Eye (tissue), 1 donor: ENCODE data around the gene ATP1A1.

Source experiments
- DNase-seq: peaks from one replicate; pipeline ENCODE4 v3.0.0-alpha.2; 2015

The ATP1A1 gene

DNA sequence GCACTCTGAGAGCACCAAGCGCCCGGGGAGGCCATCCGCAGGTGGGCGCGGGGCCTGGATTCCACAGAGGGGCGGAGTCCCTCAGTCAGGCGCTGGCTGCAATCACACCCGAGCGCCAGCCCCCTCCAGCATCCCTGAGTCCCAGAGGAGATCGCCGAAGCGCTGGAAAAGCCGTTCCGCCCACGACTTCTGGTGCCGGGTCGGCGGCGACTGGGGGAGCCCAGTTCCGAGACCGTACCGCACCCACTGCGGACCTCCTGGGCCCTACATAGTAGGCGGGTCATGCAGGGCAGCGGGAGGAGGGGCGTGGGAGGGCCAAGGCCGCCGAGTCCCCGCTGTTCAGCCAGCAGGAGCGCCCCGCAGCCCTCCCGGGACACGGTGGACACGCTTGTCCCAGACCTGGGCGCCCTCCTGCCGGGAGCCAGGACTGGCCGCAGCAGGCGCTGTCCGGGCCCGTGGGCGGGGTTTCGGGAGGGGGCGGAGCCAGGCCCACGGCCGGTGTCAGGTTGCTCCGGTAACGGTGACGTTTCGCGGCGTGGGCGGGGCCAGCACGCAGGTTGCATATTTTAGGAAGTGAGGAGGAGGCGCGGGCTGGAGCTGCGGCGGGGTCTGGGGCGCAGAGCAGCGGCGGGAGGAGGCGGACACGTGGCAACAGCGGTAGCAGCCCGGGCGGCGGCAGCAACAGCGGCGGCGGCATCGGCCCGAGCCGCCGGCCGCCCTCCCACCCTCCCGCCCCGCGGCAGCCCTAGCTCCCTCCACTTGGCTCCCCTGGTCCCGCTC, at the start of gene ATP1A1:
ATP1A1 (plus strand) TSS at position 594 of the 780 bp plus-strand sequence. CDS start 268 bp downstream, outside the sequence.
- peak; percentile 98 for DNase-seq

- no peak for DNase-seq
These were observed 49.6 kb upstream of the ATP1A1 start for GRCh38 chr1:116323491-116323890.

GRCh38 chr1:116324411-116324810, 48.6 kb upstream of the ATP1A1 start:
- no peak for DNase-seq

DNA sequence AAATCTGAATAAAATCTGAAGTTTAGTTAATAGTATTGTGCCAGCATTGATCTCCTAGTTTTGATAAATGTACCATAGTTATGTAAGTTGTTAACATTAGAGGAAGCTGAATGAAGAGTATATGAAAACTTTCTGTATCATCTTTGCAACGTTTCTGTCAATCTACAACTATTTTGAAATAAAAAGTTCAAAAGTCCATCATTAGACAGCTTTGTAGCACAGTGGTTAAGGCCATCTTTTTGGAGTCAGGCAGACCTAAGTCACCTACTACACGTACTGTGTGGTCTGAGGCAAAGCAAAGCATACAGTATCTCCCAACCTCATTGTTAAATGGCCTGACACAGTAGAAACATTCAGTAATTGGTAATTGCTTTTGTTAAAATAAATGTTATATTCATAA, 47.9 kb upstream of the ATP1A1 start:
- no peak for DNase-seq

DNA sequence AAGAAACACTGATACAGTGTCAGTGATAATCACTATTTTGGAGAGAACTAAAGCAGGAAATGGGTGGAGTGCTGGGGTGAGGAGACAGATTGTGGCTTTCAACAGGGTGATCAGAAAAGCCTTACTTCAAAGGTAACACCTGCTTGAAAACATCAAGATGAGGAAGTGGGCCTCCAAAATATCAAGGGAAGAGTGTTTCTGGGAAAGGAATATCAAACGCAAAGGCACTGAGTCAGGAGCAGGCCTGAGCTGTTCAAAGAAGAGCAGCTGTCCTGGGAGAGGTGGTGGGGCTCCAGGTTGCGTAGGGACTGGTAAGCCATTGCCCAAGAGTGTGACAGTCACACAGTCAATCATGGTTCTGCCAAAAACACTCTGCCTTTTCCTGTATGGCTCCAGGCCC, 47.1 kb upstream of the ATP1A1 start:
- no peak for DNase-seq

DNA sequence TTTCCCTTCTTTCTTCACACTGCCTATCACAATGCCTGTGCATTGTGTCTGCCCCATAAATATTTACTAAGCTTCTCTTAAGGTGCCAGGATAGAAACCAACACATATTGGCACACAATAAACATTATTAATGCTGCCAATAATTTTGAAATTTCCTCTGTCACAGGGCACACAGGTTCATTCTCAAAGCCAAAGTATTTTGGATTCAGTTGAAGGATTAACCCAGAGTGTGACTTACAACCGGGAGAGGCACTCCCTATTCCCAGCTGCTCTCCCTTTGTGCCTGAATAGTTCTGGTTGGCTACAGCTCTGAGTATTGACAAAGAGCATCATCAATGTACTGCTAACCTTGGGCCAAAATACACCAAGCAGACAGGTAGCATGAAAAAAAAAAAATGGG, 46.6 kb upstream of the ATP1A1 start:
- DNase-seq: no peak

DNA sequence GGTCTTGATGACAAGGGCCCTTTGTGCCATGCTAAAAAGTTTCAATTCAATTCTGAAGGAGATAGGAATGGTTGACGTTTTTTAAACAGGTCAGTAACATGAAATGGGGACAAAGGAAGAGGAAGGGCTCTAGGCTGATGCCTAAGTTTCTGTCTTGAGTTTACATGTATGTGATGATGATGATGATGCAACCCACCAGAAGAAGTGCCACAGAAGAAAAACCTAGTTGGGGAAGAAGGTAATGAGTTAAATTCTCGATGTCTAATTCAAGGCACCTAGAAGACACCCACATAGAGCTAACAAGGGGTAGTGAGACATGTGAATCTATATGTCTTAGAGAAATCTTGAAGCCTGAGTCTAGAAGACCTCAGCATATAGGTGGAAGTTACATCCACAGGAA, 44.4 kb upstream of the ATP1A1 start:
- DNase-seq: no peak

- DNase-seq: no peak
These were observed 43.3 kb upstream of the ATP1A1 start for GRCh38 chr1:116329524-116330341.

- DNase-seq: no peak
These were observed 42.7 kb upstream of the ATP1A1 start for GRCh38 chr1:116330342-116330652.

GRCh38 chr1:116330846-116331245, 42.2 kb upstream of the ATP1A1 start:
- DNase-seq: no peak

DNA sequence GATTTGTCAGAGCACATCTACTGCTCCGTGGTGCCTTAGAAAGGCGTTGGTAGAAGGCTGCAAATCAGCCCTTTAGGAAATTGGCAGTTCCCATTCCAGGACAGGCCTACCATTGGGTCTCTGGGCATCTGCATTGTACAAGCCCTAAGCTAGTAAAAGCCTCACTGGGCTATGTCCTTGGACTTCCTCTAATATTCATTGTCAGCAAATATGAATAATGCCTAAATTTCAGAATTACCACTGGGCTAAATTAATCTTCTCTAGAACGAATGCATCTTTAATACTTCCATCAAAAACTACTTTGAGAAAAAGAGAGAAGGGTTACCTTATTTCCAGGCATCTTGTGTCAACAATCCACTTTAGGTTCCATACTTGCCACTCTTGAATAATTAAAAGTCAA, 41.5 kb upstream of the ATP1A1 start:
- DNase-seq: no peak

DNA sequence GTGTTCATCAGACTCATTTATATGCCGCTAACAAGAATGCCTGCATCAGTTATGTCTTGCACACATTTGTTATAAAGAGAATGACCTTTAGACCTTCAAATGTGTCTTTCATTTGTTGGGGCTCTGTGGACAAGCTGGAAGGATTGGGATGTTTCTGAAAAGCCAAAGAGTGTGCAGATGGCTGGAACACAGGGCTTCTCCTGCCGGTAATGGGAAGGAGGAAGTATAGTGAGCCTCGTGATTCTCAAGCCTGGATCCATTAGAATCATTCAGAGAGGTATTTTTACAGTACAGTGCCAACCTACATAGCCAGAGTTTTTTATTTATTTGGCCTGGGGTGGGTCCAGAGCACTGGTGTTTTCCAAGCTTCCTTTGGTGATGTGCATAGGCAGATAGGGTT, 40.6 kb upstream of the ATP1A1 start:
- DNase-seq: no peak

GRCh38 chr1:116333171-116334014, 39.7 kb upstream of the ATP1A1 start:
- DNase-seq: no peak

GRCh38 chr1:116334015-116334547, 39.0 kb upstream of the ATP1A1 start:
- no peak for DNase-seq

DNA sequence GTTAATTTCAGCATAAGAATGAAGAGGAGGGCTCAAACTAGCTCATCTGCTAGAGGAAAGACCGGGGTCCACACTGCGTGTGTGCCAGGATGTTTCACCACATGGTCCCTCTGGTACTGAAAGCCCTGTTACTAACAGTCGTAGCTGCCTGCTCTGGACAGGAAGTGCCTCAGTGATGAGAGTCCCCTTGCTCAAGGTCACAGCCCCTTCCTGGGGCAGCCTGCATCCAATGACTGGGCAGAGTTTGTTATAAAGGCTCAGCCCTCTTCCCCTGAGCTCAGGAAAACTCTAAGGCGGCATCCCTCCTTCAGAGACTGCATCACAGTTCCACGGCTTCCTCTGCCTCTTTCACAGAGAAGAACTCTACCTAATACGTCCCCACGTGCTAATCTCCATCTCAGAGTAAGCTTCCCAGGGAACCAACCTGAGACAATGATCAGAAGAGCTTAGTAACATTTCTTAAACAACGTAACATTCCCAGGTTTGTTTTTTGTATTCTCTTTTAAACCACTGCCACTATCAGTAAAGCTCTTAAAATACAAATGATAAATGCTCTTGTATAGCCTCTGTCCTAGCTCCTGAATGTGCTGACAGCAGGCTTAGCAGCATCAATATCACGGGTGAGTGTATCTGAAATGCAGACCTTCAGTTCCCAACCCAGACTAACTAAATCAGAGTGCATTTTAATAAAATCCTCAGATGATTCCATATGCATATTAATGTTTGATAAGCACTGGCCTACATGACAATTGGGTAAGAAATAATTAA, 38.0 kb upstream of the ATP1A1 start:
- DNase-seq: no peak

- DNase-seq: no peak
These were observed 37.0 kb upstream of the ATP1A1 start for GRCh38 chr1:116335850-116336624.

DNA sequence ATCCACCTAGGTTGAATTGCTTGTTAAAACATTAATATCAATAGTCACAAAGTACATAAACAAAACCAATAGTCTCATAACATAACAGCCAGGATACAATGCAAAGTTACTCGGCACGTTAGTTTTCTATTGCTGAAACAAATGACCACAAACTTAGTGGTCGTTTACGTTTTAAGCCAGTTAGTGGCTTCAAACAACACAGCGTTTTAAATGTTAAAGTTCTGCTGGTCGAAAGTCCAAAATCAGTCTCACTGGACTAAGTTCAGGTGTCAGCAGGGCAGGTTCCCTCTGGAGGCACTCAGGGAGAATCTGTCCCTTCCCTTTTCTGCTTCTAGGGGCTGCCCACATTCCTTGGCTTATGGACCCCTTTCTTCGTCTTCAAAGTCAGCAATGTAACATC, 35.6 kb upstream of the ATP1A1 start:
- DNase-seq: no peak

DNA sequence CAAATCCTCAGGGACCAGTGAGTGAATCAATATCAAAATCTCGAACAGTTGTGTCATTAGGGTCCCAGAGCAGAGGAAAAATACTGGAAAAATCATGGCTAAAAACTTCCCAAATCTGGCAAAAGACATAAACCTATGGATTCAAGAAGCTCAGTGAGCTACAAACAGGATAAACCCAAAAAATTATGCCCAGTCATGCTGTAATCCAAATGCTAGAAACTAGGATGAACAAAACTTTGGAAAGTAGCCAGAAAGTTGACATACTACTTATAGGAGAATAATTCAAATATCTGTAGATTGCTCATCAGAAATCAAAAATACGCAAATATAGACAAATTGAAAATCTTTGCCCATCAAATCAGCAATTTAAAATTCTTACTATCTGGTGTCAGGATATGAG, 34.6 kb upstream of the ATP1A1 start:
- no peak for DNase-seq

DNA sequence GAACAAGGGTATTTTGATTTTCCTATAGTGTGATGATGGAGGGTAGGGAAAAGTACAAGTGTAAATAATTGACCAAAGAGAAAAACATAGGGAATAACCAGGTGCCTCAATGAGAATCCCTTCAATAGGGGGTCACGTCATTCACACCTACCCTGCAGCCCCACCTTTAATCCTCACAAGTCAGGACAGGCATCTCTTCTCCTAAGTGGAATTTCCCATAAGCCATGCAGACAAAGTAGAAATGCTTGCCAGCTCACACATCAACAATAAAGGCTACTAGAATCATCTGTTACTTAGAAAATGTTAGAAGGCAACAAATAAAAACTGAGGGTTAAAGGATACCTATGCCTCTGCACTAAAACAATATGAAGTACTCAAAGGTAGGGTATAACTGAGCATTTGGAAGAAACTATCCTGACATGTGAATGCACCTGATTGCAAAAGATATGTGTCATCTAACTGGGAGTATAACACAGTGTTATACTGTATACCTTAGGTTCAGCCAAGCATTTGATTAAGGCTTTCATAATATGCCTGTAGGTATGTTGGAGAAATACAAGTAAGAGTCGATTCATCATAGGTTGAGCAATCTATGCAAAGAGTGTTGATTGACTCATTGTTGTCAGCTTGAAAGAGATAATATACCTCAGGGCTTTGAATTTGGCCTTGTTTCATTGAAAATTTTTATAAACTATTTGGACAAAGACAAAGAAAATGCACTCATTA, 32.4 kb upstream of the ATP1A1 start:
- no peak for DNase-seq

DNA sequence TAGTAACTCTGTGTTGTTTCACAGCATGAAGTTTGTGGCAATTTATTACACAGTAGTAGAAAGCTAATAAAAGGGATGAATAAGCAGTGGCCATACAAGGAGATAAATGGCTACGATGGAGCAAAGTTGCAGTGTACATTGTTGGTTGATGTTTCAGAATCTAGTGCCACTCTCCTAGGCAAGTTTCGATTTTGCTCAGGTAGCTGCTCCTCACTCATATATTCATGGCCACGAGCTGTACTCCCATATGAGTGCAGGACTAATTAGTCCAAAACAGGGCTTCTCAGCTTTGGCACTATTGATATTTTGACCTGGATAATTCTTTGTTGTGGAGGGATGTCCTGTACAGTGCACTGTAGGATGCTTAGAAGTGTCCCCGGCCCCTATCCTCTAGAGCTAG, 30.0 kb upstream of the ATP1A1 start:
- no peak for DNase-seq

GRCh38 chr1:116345011-116345410, 28.0 kb upstream of the ATP1A1 start:
- no peak for DNase-seq
